Glutamatergic neuron (in vitro differentiated cells): ENCODE measurements around the gene POMGNT2. TPM values are rescaled to one million over a fixed set of nuclear protein-coding genes. Genes with fewer than 3 reads are reported as not detected.

Source experiments
- DNase-seq: peaks from one replicate; pipeline ENCODE4 v3.0.0; 2022
- H3K27ac Mint-ChIP-seq: one replicate; pipeline ENCODE4 v1.8.0; 2020; ENCODE audit warnings: mild to moderate bottlenecking, mixed read lengths, inconsistent platforms; ENCODE audit not compliant: unreplicated experiment
- H3K27me3 Mint-ChIP-seq: one replicate; pipeline ENCODE4 v1.8.0; 2020; ENCODE audit warnings: mild to moderate bottlenecking, moderate library complexity, mixed read lengths, inconsistent platforms; ENCODE audit not compliant: unreplicated experiment
- H3K36me3 Mint-ChIP-seq: one replicate; pipeline ENCODE4 v1.8.0; 2020; ENCODE audit warnings: mild to moderate bottlenecking, mixed read lengths, inconsistent platforms; ENCODE audit not compliant: unreplicated experiment
- H3K4me1 Mint-ChIP-seq: one replicate; pipeline ENCODE4 v1.8.0; 2020; ENCODE audit warnings: mild to moderate bottlenecking, low read depth, mixed read lengths, inconsistent platforms; ENCODE audit not compliant: unreplicated experiment
- H3K4me3 Mint-ChIP-seq: one replicate; pipeline ENCODE4 v1.8.0; 2020; ENCODE audit warnings: mild to moderate bottlenecking, mixed read lengths, inconsistent platforms; ENCODE audit not compliant: unreplicated experiment
- H3K9me3 Mint-ChIP-seq: one replicate; pipeline ENCODE4 v1.8.0; 2020; ENCODE audit warnings: mild to moderate bottlenecking, moderate library complexity, mixed read lengths, inconsistent platforms; ENCODE audit not compliant: unreplicated experiment
- CTCF ChIP-seq: fragments of 200-600 bp; sonication (generic); IDR thresholded peaks from one replicate; pipeline ENCODE4 v1.5.0; 2021; ENCODE audit not compliant: partially characterized antibody, unreplicated experiment
- total RNA-seq: library from RNA; stranded (reverse); fragmentation: NEBNext Ultra II Directional; extraction: Animal tissue kit (Norgen Biotek cat#: 25700); gene quantifications from one replicate; pipeline ENCODE4 v1.2.1, GENCODE V29; 2021; ENCODE audit not compliant: unreplicated experiment

POMGNT2 gene
- total RNA-seq, 1 donor from 2014 or later, result 31.1 TPM

- H3K27ac Mint-ChIP-seq, result no peak overlapping the region
- H3K4me1 Mint-ChIP-seq, result no peaks in the 10 kb centered on the region
- peaks cover 3% of the 10 kb centered on the region for H3K9me3 Mint-ChIP-seq
- peaks cover 14% of the 10 kb centered on the region for H3K36me3 Mint-ChIP-seq
- no peak for TF ChIP-seq CTCF
- no peaks in the 10 kb centered on the region for H3K27me3 Mint-ChIP-seq
- no peak overlapping the region for H3K4me3 Mint-ChIP-seq
- no peak for DNase-seq
These were observed 18.0 kb upstream of the POMGNT2 start for GRCh38 chr3:43123895-43124294.

DNA sequence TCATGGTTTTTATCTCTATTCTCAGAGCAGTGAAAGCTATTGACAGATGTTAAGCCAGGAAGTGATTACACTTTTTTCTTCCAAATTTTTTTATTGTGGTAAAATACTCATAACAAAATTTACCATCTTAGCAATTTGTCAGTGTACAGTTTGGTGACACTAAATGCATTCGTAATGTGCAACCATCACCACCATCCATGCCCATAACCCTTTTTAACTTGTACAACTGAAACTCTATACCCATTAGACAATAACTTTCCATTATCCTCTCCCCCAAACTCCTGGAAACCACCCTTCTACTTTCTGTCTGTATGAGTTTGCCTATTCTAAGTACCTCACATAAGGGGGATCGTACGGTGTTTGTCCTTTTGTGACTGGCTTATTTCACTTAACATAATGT lies 15.1 kb upstream of the POMGNT2 start:
- TF ChIP-seq CTCF, result no peak
- Mint-ChIP-seq H3K36me3 (peaks cover 17% of the 10 kb centered on the region), H3K27ac (no peak overlapping the region), H3K9me3 (peaks cover 3% of the 10 kb centered on the region), H3K27me3 (peaks cover 2% of the 10 kb centered on the region), H3K4me3 (no peak overlapping the region), H3K4me1 (no peaks in the 10 kb centered on the region)
- no peak for DNase-seq

- no peak for DNase-seq
- H3K36me3 Mint-ChIP-seq, result peaks cover 4% of the 10 kb centered on the region
- TF ChIP-seq CTCF, result no peak
- peaks cover 2% of the 10 kb centered on the region for H3K9me3 Mint-ChIP-seq
- peaks cover 6% of the 10 kb centered on the region for H3K4me1 Mint-ChIP-seq
- peaks cover 6% of the 10 kb centered on the region for H3K27me3 Mint-ChIP-seq
- no peak overlapping the region for H3K4me3 Mint-ChIP-seq
- H3K27ac Mint-ChIP-seq, result no peak overlapping the region
These were observed 11.4 kb upstream of the POMGNT2 start for GRCh38 chr3:43117257-43117656.

GRCh38 chr3:43113671-43114070 lies 7.8 kb upstream of the POMGNT2 start:
- peak overlapping the region; percentile 72 for H3K27ac Mint-ChIP-seq
- no peak overlapping the region for H3K4me3 Mint-ChIP-seq
- peaks cover 9% of the 10 kb centered on the region for H3K4me1 Mint-ChIP-seq
- no peak for DNase-seq
- peaks cover 9% of the 10 kb centered on the region for H3K36me3 Mint-ChIP-seq
- peaks cover 6% of the 10 kb centered on the region for H3K27me3 Mint-ChIP-seq
- TF ChIP-seq CTCF, result no peak
- peaks cover 1% of the 10 kb centered on the region for H3K9me3 Mint-ChIP-seq

DNA sequence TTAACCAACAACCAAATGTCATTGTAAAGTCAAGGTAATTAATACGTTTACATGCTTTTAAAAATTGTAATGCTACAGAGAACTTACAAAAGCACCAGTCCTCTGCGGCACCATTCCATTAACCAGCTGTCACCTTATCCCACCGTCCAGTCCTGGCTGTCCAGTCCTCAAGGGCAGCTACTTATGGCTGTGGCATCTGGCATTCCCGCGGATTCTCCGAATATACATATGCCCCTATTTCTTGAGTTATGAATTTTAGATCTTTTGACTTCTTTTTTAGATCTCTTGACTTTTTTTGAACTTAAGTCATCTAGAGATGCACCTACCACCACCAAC lies 382 bp upstream of the POMGNT2 start:
- H3K27me3 Mint-ChIP-seq, result peaks cover 2% of the 10 kb centered on the region
- peak; percentile 49 for DNase-seq
- H3K4me3 Mint-ChIP-seq, result peak overlapping the region; percentile 88
- peaks cover 5% of the 10 kb centered on the region for H3K36me3 Mint-ChIP-seq
- peaks cover 5% of the 10 kb centered on the region for H3K9me3 Mint-ChIP-seq
- peaks cover 18% of the 10 kb centered on the region for H3K4me1 Mint-ChIP-seq
- H3K27ac Mint-ChIP-seq, result peak overlapping the region; percentile 96
- TF ChIP-seq CTCF, result no peak
